Right atrium auricular region (tissue), 2 donors: ENCODE measurements around the gene KATNB1. TPM values are rescaled to one million over a fixed set of nuclear protein-coding genes. Genes with fewer than 3 reads are reported as not detected.

Experiments
- DNase-seq: peaks from one replicate; pipeline ENCODE4 v3.0.0-alpha.2; 2019; ENCODE audit warnings: low spot score
- H3K27ac ChIP-seq, 2 donors: fragments of 200-600 bp; sonication (generic); 1 replicate in 1 of 2; 2 replicates in 1 of 2; pipeline ENCODE4 v1.5.1; 2016 to 2019
- H3K27me3 ChIP-seq, 2 donors: fragments of 200-600 bp; sonication (generic); one replicate each; pipeline versions ENCODE4 v1.5.1 to v1.6.0; 2017 to 2019
- H3K36me3 ChIP-seq: fragments of 200-600 bp; sonication (generic); one replicate; pipeline ENCODE4 v1.5.1; 2016
- H3K4me1 ChIP-seq, 2 donors: fragments of 200-600 bp; sonication (generic); one replicate each; pipeline versions ENCODE4 v1.5.1 to v1.6.0; 2017 to 2019
- H3K4me3 ChIP-seq, 2 donors: fragments of 200-600 bp; sonication (generic); 1 replicate in 1 of 2; 2 replicates in 1 of 2; pipeline ENCODE4 v1.5.1; 2017 to 2019; ENCODE audit warnings: mild to moderate bottlenecking in 1 of 2, moderate library complexity in 1 of 2
- H3K9me3 ChIP-seq, 2 donors: fragments of 200-600 bp; sonication (generic); one replicate each; pipeline ENCODE4 v1.5.1; 2019
- CTCF ChIP-seq, 2 donors: fragments of 200-600 bp; sonication (generic); IDR thresholded peaks; one replicate each; pipeline ENCODE4 v1.5.1; 2019; ENCODE audit warnings: antibody characterized with exemption in 2 of 2
- total RNA-seq, 2 donors: library from RNA; depleted of rRNA; stranded (reverse); fragments of >200 nt; gene quantifications; one replicate each; pipeline ENCODE4 v1.1.0, GENCODE V29; 2016

KATNB1 gene
- total RNA-seq, 2 donors from 2014 or later: 11.7 TPM

- TF ChIP-seq CTCF (IDR thresholded peaks at IDR 0.05): no peak
- Histone ChIP-seq H3K27me3 (no peaks in the 10 kb centered on the region), H3K4me3 (no peak overlapping the region), H3K27ac (no peak overlapping the region), H3K9me3 (no peaks in the 10 kb centered on the region), H3K36me3 (no peaks in the 10 kb centered on the region), H3K4me1 (no peaks in the 10 kb centered on the region)
- DNase-seq: no peak
Measured at GRCh38 chr16:57704011-57704904, 31.3 kb upstream of the KATNB1 start.

GRCh38 chr16:57704905-57705852, 30.4 kb upstream of the KATNB1 start:
- TF ChIP-seq CTCF (IDR thresholded peaks at IDR 0.05): no peak
- Histone ChIP-seq H3K9me3 (no peaks in the 10 kb centered on the region), H3K27ac (no peak overlapping the region), H3K4me3 (no peak overlapping the region), H3K27me3 (no peaks in the 10 kb centered on the region), H3K36me3 (no peaks in the 10 kb centered on the region), H3K4me1 (no peaks in the 10 kb centered on the region)
- DNase-seq: no peak

GRCh38 chr16:57706717-57707116, 28.9 kb upstream of the KATNB1 start:
- H3K4me3 ChIP-seq: no peak overlapping the region
- DNase-seq: no peak
- no peaks in the 10 kb centered on the region for H3K4me1 ChIP-seq
- no peak overlapping the region for H3K27ac ChIP-seq
- H3K36me3 ChIP-seq: no peaks in the 10 kb centered on the region
- H3K9me3 ChIP-seq: no peaks in the 10 kb centered on the region
- TF ChIP-seq CTCF (IDR thresholded peaks at IDR 0.05): no peak
- H3K27me3 ChIP-seq: no peaks in the 10 kb centered on the region

DNA sequence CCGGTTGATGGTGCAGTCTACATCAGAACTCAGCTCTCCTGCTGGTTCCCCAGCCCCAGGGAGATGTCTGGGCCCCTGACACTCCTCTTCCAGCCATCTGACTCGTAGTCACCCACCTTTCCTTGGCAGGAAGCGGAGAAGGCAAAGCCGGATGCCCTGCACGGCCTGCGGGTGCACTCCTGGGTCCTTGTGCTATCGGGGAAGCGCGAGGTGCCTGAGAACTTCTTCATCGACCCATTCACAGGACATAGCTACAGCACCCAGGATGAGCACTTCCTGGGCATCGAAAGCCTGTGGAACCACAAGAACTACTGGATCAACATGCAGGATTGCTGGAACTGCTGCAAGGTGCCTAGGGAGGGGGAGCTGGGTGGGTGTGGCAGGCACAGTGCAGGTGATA, 28.2 kb upstream of the KATNB1 start:
- DNase-seq: no peak
- Histone ChIP-seq H3K27me3 (no peaks in the 10 kb centered on the region), H3K27ac (no peak overlapping the region), H3K4me3 (no peak overlapping the region), H3K36me3 (no peaks in the 10 kb centered on the region), H3K4me1 (no peaks in the 10 kb centered on the region), H3K9me3 (no peaks in the 10 kb centered on the region)
- no peak for TF ChIP-seq CTCF (IDR thresholded peaks at IDR 0.05)

GRCh38 chr16:57708168-57708567, 27.4 kb upstream of the KATNB1 start:
- no peak overlapping the region for H3K27ac ChIP-seq
- TF ChIP-seq CTCF (IDR thresholded peaks at IDR 0.05): no peak
- no peak overlapping the region for H3K4me3 ChIP-seq
- H3K4me1 ChIP-seq: no peaks in the 10 kb centered on the region
- DNase-seq: no peak
- no peaks in the 10 kb centered on the region for H3K36me3 ChIP-seq
- H3K9me3 ChIP-seq: no peaks in the 10 kb centered on the region
- H3K27me3 ChIP-seq: no peaks in the 10 kb centered on the region
